Ascending aorta (tissue), 2 donors: ENCODE results near the gene DCAF4L1. TPM values are rescaled to one million over a fixed set of nuclear protein-coding genes. Genes with fewer than 3 reads are reported as not detected.
A peak's percentile ranks its signal among the peaks of the same experiment; 100 is the strongest.

ENCODE experiments used
- DNase-seq, 2 donors: peaks; one replicate each; pipeline ENCODE4 v3.0.0-alpha.2; 2019; ENCODE audit warnings: low spot score in 2 of 2
- H3K27ac ChIP-seq, 2 donors: fragments of 200-600 bp; sonication (generic); one replicate each; pipeline ENCODE4 v1.5.1; 2016 to 2017; ENCODE audit warnings: mild to moderate bottlenecking in 1 of 2
- H3K27me3 ChIP-seq: fragments of 200-600 bp; sonication (generic); one replicate; pipeline ENCODE4 v1.5.1; 2017
- H3K36me3 ChIP-seq, 2 donors: fragments of 200-600 bp; sonication (generic); one replicate each; pipeline ENCODE4 v1.5.1; 2016
- H3K4me1 ChIP-seq, 2 donors: fragments of 200-600 bp; sonication (generic); one replicate each; pipeline ENCODE4 v1.5.1; 2016 to 2017; ENCODE audit warnings: mild to moderate bottlenecking in 1 of 2
- H3K4me3 ChIP-seq, 2 donors: fragments of 200-600 bp; sonication (generic); one replicate each; pipeline ENCODE4 v1.5.1; 2016 to 2017; ENCODE audit warnings: mild to moderate bottlenecking in 1 of 2
- H3K9me3 ChIP-seq, 2 donors: fragments of 200-600 bp; sonication (generic); one replicate each; pipeline ENCODE4 v1.5.1; 2016
- intact Hi-C: fragments of 100-400 bp; cut with DNase I; formaldehyde crosslinking; loops from one replicate; pipeline ENCODE4 v1.15.1; 2023
- total RNA-seq: library from RNA; depleted of rRNA; stranded (reverse); fragments of >200 nt; gene quantifications from one replicate; pipeline ENCODE4 v1.1.0, GENCODE V29; 2016
- TF ChIP-seq, protein P1 (sequence below), 3 experiments: fragments of 200-600 bp in 2 of 3; fragments of 450-650 bp in 1 of 3; sonication (generic) in 2 of 3; IDR thresholded peaks; one replicate each; pipeline ENCODE4 v1.5.1; 2016 to 2019; ENCODE audit warnings: antibody characterized with exemption in 3 of 3, mild to moderate bottlenecking in 1 of 3, moderate library complexity in 1 of 3

DCAF4L1 gene, protein sequence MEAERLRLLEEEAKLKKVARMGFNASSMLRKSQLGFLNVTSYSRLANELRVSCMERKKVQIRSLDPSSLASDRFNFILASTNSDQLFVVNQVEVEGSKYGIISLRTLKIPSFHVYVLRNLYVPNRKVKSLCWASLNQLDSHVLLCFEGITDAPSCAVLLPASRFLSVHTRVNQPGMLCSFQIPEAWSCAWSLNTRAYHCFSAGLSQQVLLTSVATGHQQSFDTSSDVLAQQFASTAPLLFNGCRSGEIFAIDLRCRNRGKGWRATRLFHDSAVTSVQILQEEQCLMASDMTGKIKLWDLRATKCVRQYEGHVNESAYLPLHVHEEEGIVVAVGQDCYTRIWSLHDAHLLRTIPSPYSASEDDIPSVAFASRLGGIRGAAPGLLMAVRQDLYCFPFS
- 0.11 TPM for total RNA-seq

DNA sequence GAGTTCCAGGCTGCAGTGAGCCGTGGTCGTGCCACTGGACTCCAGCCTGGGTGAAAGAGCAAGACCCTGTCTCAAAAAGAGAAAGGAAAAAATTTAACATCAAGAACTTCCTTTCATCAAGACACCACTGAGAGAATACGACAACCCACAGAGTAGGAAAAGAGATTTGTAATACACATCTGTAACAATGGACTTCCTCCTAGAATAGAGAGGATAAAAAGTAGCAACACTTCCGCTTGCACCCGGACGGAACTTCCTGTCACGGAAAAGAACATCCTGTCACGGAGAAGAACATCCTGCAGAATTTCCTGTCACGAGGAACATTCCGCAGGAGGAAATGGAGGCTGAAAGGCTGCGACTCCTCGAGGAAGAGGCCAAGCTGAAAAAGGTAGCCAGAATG lies at the start of gene DCAF4L1:
TSS of gene DCAF4L1 (plus strand) at position 301 of the 400 bp plus-strand sequence. CDS start at position 338, 37 bp downstream.
- H3K27ac ChIP-seq: no peak within 1 kb of the TSS
- TF ChIP-seq, protein P1, sequence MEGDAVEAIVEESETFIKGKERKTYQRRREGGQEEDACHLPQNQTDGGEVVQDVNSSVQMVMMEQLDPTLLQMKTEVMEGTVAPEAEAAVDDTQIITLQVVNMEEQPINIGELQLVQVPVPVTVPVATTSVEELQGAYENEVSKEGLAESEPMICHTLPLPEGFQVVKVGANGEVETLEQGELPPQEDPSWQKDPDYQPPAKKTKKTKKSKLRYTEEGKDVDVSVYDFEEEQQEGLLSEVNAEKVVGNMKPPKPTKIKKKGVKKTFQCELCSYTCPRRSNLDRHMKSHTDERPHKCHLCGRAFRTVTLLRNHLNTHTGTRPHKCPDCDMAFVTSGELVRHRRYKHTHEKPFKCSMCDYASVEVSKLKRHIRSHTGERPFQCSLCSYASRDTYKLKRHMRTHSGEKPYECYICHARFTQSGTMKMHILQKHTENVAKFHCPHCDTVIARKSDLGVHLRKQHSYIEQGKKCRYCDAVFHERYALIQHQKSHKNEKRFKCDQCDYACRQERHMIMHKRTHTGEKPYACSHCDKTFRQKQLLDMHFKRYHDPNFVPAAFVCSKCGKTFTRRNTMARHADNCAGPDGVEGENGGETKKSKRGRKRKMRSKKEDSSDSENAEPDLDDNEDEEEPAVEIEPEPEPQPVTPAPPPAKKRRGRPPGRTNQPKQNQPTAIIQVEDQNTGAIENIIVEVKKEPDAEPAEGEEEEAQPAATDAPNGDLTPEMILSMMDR (IDR thresholded peaks at IDR 0.05): no peak
- intact Hi-C loops: no loop called here
- DNase-seq: no peak
- no peaks in the 10 kb centered on the region for H3K4me1 ChIP-seq
- no peak within 1 kb of the TSS for H3K4me3 ChIP-seq
- no peaks in the 10 kb centered on the region for H3K36me3 ChIP-seq
- H3K27me3 ChIP-seq: no peaks in the 10 kb centered on the region
- H3K9me3 ChIP-seq: no peaks in the 10 kb centered on the region

DNA sequence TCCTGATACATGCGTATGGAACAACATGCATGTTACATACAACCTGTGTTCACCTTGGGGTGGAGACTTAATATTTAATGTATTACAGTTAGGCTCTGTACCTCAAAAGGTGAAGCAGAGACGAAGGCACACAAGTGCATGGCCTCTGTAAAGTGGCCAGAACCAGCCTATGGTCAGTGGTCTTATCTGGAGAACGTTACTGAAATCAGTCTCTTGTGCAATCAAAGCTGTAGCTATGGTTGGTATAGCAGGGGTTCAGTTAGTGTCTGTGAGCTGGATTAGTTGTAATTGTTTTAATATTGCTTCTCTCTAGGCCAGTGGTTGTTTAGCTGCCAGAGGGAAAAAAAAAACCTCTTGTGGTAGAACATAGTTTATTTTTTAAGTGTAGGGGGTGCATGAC lies 48.6 kb upstream of the DCAF4L1 start:
- Histone ChIP-seq H3K4me1 (peaks cover 4 to 6% of the 10 kb centered on the region in 2 donors), H3K4me3 (no peak overlapping the region), H3K36me3 (no peaks in the 10 kb centered on the region), H3K27me3 (no peaks in the 10 kb centered on the region), H3K9me3 (no peaks in the 10 kb centered on the region), H3K27ac (no peak overlapping the region)
- TF ChIP-seq, protein P1 (IDR thresholded peaks at IDR 0.05): no peak
- DNase-seq: no peak
- intact Hi-C loops: no loop called here

DNA sequence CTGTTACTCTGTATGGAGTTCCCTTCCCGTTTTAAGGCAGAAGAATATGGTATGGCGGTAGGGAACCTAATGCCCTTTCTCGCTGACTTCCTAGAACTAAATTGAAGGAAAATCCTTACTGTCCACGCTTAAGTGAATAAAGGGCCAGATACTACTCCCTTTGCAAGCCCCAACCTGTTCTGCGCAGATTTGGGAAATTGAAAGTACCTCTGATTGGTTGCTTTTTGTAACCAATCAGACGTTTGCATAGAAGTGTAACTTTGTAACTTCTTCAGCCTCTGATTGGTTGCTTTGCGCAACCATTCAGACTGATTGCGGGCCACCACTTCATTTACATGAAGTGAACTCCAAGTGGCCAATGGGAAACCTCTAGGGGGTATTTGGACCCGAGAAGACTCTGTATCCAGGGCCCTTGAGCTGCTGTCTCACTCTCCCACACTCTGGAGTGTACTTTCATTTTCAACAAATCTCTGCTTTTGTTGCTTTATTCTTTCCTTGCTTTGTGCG lies 47.5 kb upstream of the DCAF4L1 start:
- Histone ChIP-seq H3K9me3 (no peaks in the 10 kb centered on the region), H3K4me1 (peaks cover 4 to 6% of the 10 kb centered on the region in 2 donors), H3K36me3 (peaks cover 0 to 2% of the 10 kb centered on the region in 2 donors), H3K27me3 (no peaks in the 10 kb centered on the region), H3K4me3 (peak overlapping the region in 1 of 2 donors; percentile 88), H3K27ac (no peak overlapping the region)
- TF ChIP-seq, protein P1 (IDR thresholded peaks at IDR 0.05): no peak
- no peak for DNase-seq
- intact Hi-C loops: no loop called here

DNA sequence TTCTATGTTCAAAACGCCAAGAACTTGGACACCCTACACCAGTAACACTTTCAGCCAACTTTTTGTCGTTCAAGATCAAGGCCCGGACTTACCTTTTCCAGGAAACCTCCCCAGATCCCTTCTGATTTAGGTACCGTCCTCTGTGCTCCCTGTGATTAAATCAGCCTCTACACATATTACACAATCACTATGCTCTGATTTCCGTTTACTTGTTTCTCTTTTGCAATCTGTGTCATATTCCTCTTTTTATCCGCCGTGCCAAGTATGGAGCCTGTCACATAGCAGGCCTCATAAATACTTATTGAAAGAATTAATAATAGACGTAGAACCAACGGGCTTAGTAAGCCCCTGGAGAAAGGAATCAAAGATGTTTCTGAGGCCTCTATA lies 47.0 kb upstream of the DCAF4L1 start:
- peak overlapping the region; percentile 62 to 72 for H3K27ac ChIP-seq
- no peaks in the 10 kb centered on the region for H3K9me3 ChIP-seq
- H3K4me1 ChIP-seq: peaks cover 4 to 6% of the 10 kb centered on the region in 2 donors
- H3K4me3 ChIP-seq: peak overlapping the region; percentile 82 to 88
- intact Hi-C loops: no loop called here
- no peaks in the 10 kb centered on the region for H3K27me3 ChIP-seq
- DNase-seq: no peak
- TF ChIP-seq, protein P1 (IDR thresholded peaks at IDR 0.05): no peak
- peaks cover 2 to 6% of the 10 kb centered on the region in 2 donors for H3K36me3 ChIP-seq

DNA sequence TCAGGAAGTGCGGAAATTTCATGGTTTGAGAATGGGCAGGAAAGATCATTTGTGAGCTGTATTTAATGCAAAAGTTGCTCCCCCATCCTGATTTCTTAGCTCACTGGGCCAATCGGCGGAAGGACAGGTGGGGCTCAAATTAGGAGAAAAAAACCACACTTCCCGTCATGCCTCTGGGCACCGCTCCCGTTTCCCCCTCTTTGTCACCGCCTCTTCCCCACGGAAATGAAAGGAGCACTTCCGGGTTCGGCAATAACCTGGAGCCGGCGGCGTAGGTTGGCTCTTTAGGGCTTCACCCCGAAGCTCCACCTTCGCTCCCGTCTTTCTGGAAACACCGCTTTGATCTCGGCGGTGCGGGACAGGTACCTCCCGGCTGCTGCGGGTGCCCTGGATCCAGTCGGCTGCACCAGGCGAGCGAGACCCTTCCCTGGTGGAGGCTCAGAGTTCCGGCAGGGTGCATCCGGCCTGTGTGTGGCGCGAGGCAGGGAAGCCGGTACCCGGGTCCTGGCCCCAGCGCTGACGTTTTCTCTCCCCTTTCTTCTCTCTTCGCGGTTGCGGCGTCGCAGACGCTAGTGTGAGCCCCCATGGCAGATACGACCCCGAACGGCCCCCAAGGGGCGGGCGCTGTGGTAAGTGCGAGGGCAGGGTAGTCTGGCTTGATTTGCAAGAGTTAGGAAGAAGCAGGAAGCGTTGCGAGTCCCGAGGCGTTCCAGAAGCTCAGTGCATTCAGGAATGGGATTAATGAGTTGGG lies 46.5 kb upstream of the DCAF4L1 start, which contains the start of gene TMEM33:
TSS of gene TMEM33 (plus strand) at position 529 of the 751 bp plus-strand sequence. CDS start at position 585, 56 bp downstream.
- TF ChIP-seq, protein P1 (IDR thresholded peaks at IDR 0.05): no peak
- peaks cover 4 to 12% of the 10 kb centered on the region in 2 donors for H3K36me3 ChIP-seq
- H3K9me3 ChIP-seq: no peaks in the 10 kb centered on the region
- H3K27ac ChIP-seq: peak within 1 kb of the TSS; percentile 62 to 72
- H3K4me3 ChIP-seq: peak within 1 kb of the TSS; percentile 82 to 88
- H3K27me3 ChIP-seq: no peaks in the 10 kb centered on the region
- peak; percentile 57 to 91 for DNase-seq
- intact Hi-C loops: loop anchor here (1.0 kb wide), 1 partner anchor 55 kb away; the partner anchor contains the start of gene SLC30A9
- peaks cover 4 to 6% of the 10 kb centered on the region in 2 donors for H3K4me1 ChIP-seq
